GM20000 (cell line): ENCODE data around the gene ZNF513.
"Not testable (repeated sequence)": the region's sequence is repeated elsewhere in the genome, so short reads cannot be mapped to it uniquely, and the experiment has no call there.

Experiments
- DNase-seq: peaks from one replicate; pipeline ENCODE4 v3.0.0; 2012; ENCODE audit warnings: low spot score
- CTCF ChIP-seq: IDR thresholded peaks from 2 replicates; pipeline ENCODE4 v1.5.1; 2012; ENCODE audit warnings: mild to moderate bottlenecking, control low read depth; ENCODE audit errors: extremely low read depth, missing control alignments

ZNF513 gene

GRCh38 chr2:27362678-27363420 lies 17.7 kb downstream of the ZNF513 start:
- no peak for TF ChIP-seq CTCF
- DNase-seq: no peak

- no peak for TF ChIP-seq CTCF
- peak; percentile 90 for DNase-seq
Measured at GRCh38 chr2:27356382-27357181, 24.0 kb downstream of the ZNF513 start, which contains the start of gene GTF3C2. GTF3C2 (minus strand) TSS chr2:27356764; CDS start chr2:27343554, 13,210 bp downstream.

GRCh38 chr2:27356056-27356381 lies 24.5 kb downstream of the ZNF513 start:
- no peak for TF ChIP-seq CTCF
- no peak for DNase-seq

- TF ChIP-seq CTCF: no peak
- DNase-seq: no peak
Measured at GRCh38 chr2:27354597-27354927, 26.0 kb downstream of the ZNF513 start.

GRCh38 chr2:27353762-27354596 lies 26.6 kb downstream of the ZNF513 start:
- no peak for TF ChIP-seq CTCF
- DNase-seq: no peak

- DNase-seq: not testable (repeated sequence)
Measured at GRCh38 chr2:27353386-27353761, 27.2 kb downstream of the ZNF513 start.

GRCh38 chr2:27351802-27352598 lies 28.5 kb downstream of the ZNF513 start:
- TF ChIP-seq CTCF: no peak
- DNase-seq: no peak
